Liver (tissue), 9 donors: ENCODE results near the gene SLC49A4. TPM values are rescaled to one million over a fixed set of nuclear protein-coding genes. Genes with fewer than 3 reads are reported as not detected.

ENCODE experiments used
- DNase-seq: peaks from one replicate; pipeline ENCODE4 v3.0.0-alpha.2; 2017; ENCODE audit warnings: low spot score
- H3K27ac ChIP-seq, 2 donors: one replicate each; pipeline ENCODE4 v1.7.0; 2013; ENCODE audit warnings: inconsistent platforms in 2 of 2, low read length in 2 of 2, control low read depth in 1 of 2, low read depth in 1 of 2, mild to moderate bottlenecking in 1 of 2
- H3K27me3 ChIP-seq, 4 donors: one replicate each; pipeline versions ENCODE4 v1.6.1 to v1.7.0; 2013; ENCODE audit warnings: low read length in 3 of 4, inconsistent platforms in 1 of 4, mild to moderate bottlenecking in 1 of 4, moderate library complexity in 1 of 4; ENCODE audit not compliant: control insufficient read depth in 4 of 4, insufficient read depth in 4 of 4
- H3K36me3 ChIP-seq, 4 donors: one replicate each; pipeline versions ENCODE4 v1.6.1 to v1.7.0; 2013; ENCODE audit warnings: low read length in 3 of 4, mild to moderate bottlenecking in 3 of 4, low read depth in 1 of 4, moderate library complexity in 1 of 4; ENCODE audit not compliant: control insufficient read depth in 4 of 4, insufficient read depth in 3 of 4
- H3K4me1 ChIP-seq, 4 donors: one replicate each; pipeline versions ENCODE4 v1.6.1 to v1.7.0; 2013; ENCODE audit warnings: low read length in 3 of 4, mild to moderate bottlenecking in 3 of 4, moderate library complexity in 1 of 4; ENCODE audit not compliant: control insufficient read depth in 4 of 4, insufficient read depth in 4 of 4
- H3K4me3 ChIP-seq, 3 donors: one replicate each; pipeline versions ENCODE4 v1.6.1 to v1.7.0; 2013; ENCODE audit warnings: low read length in 3 of 3, control low read depth in 1 of 3, low read depth in 1 of 3, mild to moderate bottlenecking in 1 of 3
- H3K9ac ChIP-seq, 2 donors: one replicate each; pipeline ENCODE4 v1.7.0; 2013; ENCODE audit warnings: low read length in 2 of 2, mild to moderate bottlenecking in 2 of 2, moderate library complexity in 2 of 2, control low read depth in 1 of 2, low read depth in 1 of 2
- H3K9me3 ChIP-seq, 4 donors: one replicate each; pipeline versions ENCODE4 v1.6.1 to v1.7.0; 2013; ENCODE audit warnings: low read length in 3 of 4; ENCODE audit not compliant: control insufficient read depth in 4 of 4
- ATF3 ChIP-seq: IDR thresholded peaks from 2 replicates; pipeline ENCODE4 v1.6.1; 2016; ENCODE audit warnings: antibody characterized with exemption
- CTCF ChIP-seq: fragments of 150-350 bp; IDR thresholded peaks from 2 replicates; pipeline ENCODE4 v1.5.1; 2017; ENCODE audit warnings: improper control_type of control experiment, low read depth, low read length; ENCODE audit not compliant: missing input control
- FOXA1 ChIP-seq: IDR thresholded peaks from 2 replicates; pipeline ENCODE4 v1.6.1; 2016; ENCODE audit warnings: antibody characterized with exemption
- FOXA2 ChIP-seq: IDR thresholded peaks from 2 replicates; pipeline ENCODE4 v1.6.1; 2016; ENCODE audit warnings: antibody characterized with exemption
- GABPA ChIP-seq, 2 donors: IDR thresholded peaks in 1 of 2; conservative IDR thresholded peaks in 1 of 2; 2 replicates each; pipeline ENCODE4 v1.6.1; 2016; ENCODE audit warnings: antibody characterized with exemption in 2 of 2, mild to moderate bottlenecking in 1 of 2, moderate library complexity in 1 of 2
- HNF4A ChIP-seq, 2 donors: conservative IDR thresholded peaks; 2 replicates each; pipeline ENCODE4 v1.6.1; 2016; ENCODE audit warnings: antibody characterized with exemption in 2 of 2, mild to moderate bottlenecking in 2 of 2
- HNF4G ChIP-seq: IDR thresholded peaks from 2 replicates; pipeline ENCODE4 v1.6.1; 2016; ENCODE audit warnings: antibody characterized with exemption
- JUND ChIP-seq, 2 donors: IDR thresholded peaks; 2 replicates each; pipeline ENCODE4 v1.6.1; 2016; ENCODE audit warnings: antibody characterized with exemption in 2 of 2
- MAX ChIP-seq: IDR thresholded peaks from 2 replicates; pipeline ENCODE4 v1.6.1; 2016; ENCODE audit warnings: antibody characterized with exemption
- NR2F2 ChIP-seq: IDR thresholded peaks from 2 replicates; pipeline ENCODE4 v1.6.1; 2016; ENCODE audit warnings: antibody characterized with exemption
- RAD21 ChIP-seq, 2 donors: IDR thresholded peaks; 2 replicates each; pipeline ENCODE4 v1.6.1; 2016; ENCODE audit warnings: antibody characterized with exemption in 2 of 2, mild to moderate bottlenecking in 2 of 2
- REST ChIP-seq: IDR thresholded peaks from 2 replicates; pipeline ENCODE4 v1.6.1; 2016; ENCODE audit warnings: antibody characterized with exemption, mild to moderate bottlenecking
- TAF1 ChIP-seq: conservative IDR thresholded peaks from 2 replicates; pipeline ENCODE4 v1.6.1; 2016; ENCODE audit warnings: antibody characterized with exemption, mild to moderate bottlenecking
- YY1 ChIP-seq: IDR thresholded peaks from 2 replicates; pipeline ENCODE4 v1.6.1; 2016; ENCODE audit warnings: antibody characterized with exemption, mild to moderate bottlenecking
- WGBS: extraction: QIAGEN DNeasy Blood & Tissue Kit; methylation state at CpG from one replicate; pipeline ENCODE4 v1.1.7; 2013; 5-methylcytosine and 5-hydroxymethylcytosine counted together
- polyA plus RNA-seq, 2 donors: library from polyadenylated mRNA; stranded (reverse) in 1 of 2; unstranded in 1 of 2; fragments of 200-250 nt in 1 of 2; fragments of >200 nt in 1 of 2; fragmentation: Nextera tagmentation in 1 of 2; extraction: Ambion mirVana in 1 of 2; gene quantifications; one replicate each; pipeline versions ENCODE4 v1.2.1 to v1.2.3, GENCODE V29; 2013 to 2015
- total RNA-seq, 2 donors: library from RNA; depleted of rRNA; stranded (reverse); fragments of >200 nt; gene quantifications; one replicate each; pipeline ENCODE4 v1.2.3, GENCODE V29; 2014
- donor health status: healthy.
- donor health status: healthy.
- donor health status: healthy.
- donor health status: healthy.
- donor health status: healthy.

The SLC49A4 gene
- total and polyA plus RNA-seq, 4 donors = 3.3 to 11.1 (median 6.3) TPM

GRCh38 chr3:122882361-122882947 lies 87.6 kb downstream of the SLC49A4 start:
- Histone ChIP-seq H3K9ac (no peak overlapping the region), H3K4me1 (no peaks in the 10 kb centered on the region), H3K27me3 (no peaks in the 10 kb centered on the region), H3K36me3 (peaks cover 0 to 10% (median 3%) of the 10 kb centered on the region in 4 donors), H3K27ac (no peak overlapping the region), H3K4me3 (no peak overlapping the region), H3K9me3 (no peaks in the 10 kb centered on the region)
- TF ChIP-seq YY1 = no peak
- no peak for TF ChIP-seq FOXA2
- no peak for TF ChIP-seq RAD21 (IDR thresholded peaks at IDR 0.05)
- DNase-seq = no peak
- WGBS = 96% methylated on average over 2 of the region's 2 CpGs

GRCh38 chr3:122886251-122886650 lies 91.4 kb downstream of the SLC49A4 start:
- no peak for DNase-seq
- H3K36me3 ChIP-seq = peaks cover 0 to 4% (median under 1%) of the 10 kb centered on the region in 4 donors
- no peak for TF ChIP-seq NR2F2
- no peak for TF ChIP-seq TAF1
- no peak for TF ChIP-seq ATF3
- no peak for TF ChIP-seq JUND (IDR thresholded peaks at IDR 0.05)
- TF ChIP-seq GABPA (IDR thresholded peaks at IDR 0.05 in 1 of 2, conservative IDR thresholded peaks at IDR 0.05 in 1 of 2) = no peak
- no peak for TF ChIP-seq HNF4A (conservative IDR thresholded peaks at IDR 0.05)
- no peak for TF ChIP-seq MAX
- no peak for TF ChIP-seq CTCF
- no peak for TF ChIP-seq YY1
- no peak for TF ChIP-seq HNF4G
- no peak for TF ChIP-seq FOXA2
- no peak for TF ChIP-seq FOXA1
- TF ChIP-seq REST = no peak
- no peaks in the 10 kb centered on the region for H3K9me3 ChIP-seq
- H3K27ac ChIP-seq = no peak overlapping the region
- H3K9ac ChIP-seq = no peak overlapping the region
- H3K4me1 ChIP-seq = peaks cover 0 to 1% (median 0%) of the 10 kb centered on the region in 4 donors
- H3K27me3 ChIP-seq = no peaks in the 10 kb centered on the region
- no peak overlapping the region for H3K4me3 ChIP-seq
- WGBS = 96% methylated on average over 4 of the region's 4 CpGs
